Uterine smooth muscle cell (primary cell): ENCODE results near the gene PPP1R36. TPM values are rescaled to one million over a fixed set of nuclear protein-coding genes. Genes with fewer than 3 reads are reported as not detected.

ENCODE experiments used
- total RNA-seq: library from RNA; depleted of rRNA; stranded (reverse); fragments of >200 nt; gene quantifications from 2 replicates; pipeline ENCODE4 v1.2.3, GENCODE V29; 2014

The PPP1R36 gene
- 0.11 and 0.25 TPM in 2 replicates for total RNA-seq

GRCh38 chr14:64549791-64550620, at the start of gene PPP1R36:
TSS of gene PPP1R36 (plus strand) at chr14:64549961. CDS start at chr14:64549998, 37 bp downstream.

GRCh38 chr14:64503434-64504309, 46.1 kb upstream of the PPP1R36 start, which contains the start of gene ZBTB25:
TSS of gene ZBTB25 (minus strand) at chr14:64503838. CDS start at chr14:64490533, 13,305 bp downstream.

GRCh38 chr14:64504310-64504896, 45.4 kb upstream of the PPP1R36 start, which contains the start of gene ZBTB1:
TSS of gene ZBTB1 (plus strand) at chr14:64504770. CDS start at chr14:64521505, 16,735 bp downstream.

GRCh38 chr14:64540208-64541202, 9.3 kb upstream of the PPP1R36 start, which contains the start of gene HSPA2:
TSS of gene HSPA2 (plus strand) at chr14:64540741. CDS start at chr14:64540850, 109 bp downstream.

Other genes starting within 250 kb of the PPP1R36 start
- 54.0 and 114 TPM in 2 replicates for gene MTHFD1, start 161.6 kb upstream of the PPP1R36 start, total RNA-seq
- gene AKAP5, start 84.5 kb upstream of the PPP1R36 start, total RNA-seq: 0.44 and 1.1 TPM in 2 replicates
- 4.0 and 5.7 TPM in 2 replicates for gene ZBTB25, start 46.1 kb upstream of the PPP1R36 start, total RNA-seq
- 39.5 and 41.2 TPM in 2 replicates for gene ZBTB1, start 45.2 kb upstream of the PPP1R36 start, total RNA-seq
- 5.8 and 7.5 TPM in 2 replicates for gene HSPA2, start 9.2 kb upstream of the PPP1R36 start, total RNA-seq
- 2.1 and 3.3 TPM in 2 replicates for gene PLEKHG3, start 154.5 kb downstream of the PPP1R36 start, total RNA-seq